ENCODE measurements around the gene DNM3.

GRCh38 chr1:172252321-172252720 is 411.0 kb downstream of the DNM3 start:
- TF ChIP-seq EGR1 (IDR thresholded peaks at IDR 0.05) (no peak), ZBTB7A (IDR thresholded peaks at IDR 0.05; ENCODE audit: low read depth) (no peak), EP300 (IDR thresholded peaks at IDR 0.05; ENCODE audit: borderline replicate concordance) (no peak), RAD21 (IDR thresholded peaks at IDR 0.05; ENCODE audit: low read depth) (no peak), NFIC (IDR thresholded peaks at IDR 0.05) (no peak), YY1 (IDR thresholded peaks at IDR 0.05; ENCODE audit: low read depth) (no peak), TEAD4 (IDR thresholded peaks at IDR 0.05) (no peak), CREB1 (IDR thresholded peaks at IDR 0.05; ENCODE audit: low read depth) (no peak), TAF1 (IDR thresholded peaks at IDR 0.05; ENCODE audit: low read depth) (no peak), TCF12 (IDR thresholded peaks at IDR 0.05; ENCODE audit: low read depth) (no peak)
- TF ChIP-seq, protein P1, sequence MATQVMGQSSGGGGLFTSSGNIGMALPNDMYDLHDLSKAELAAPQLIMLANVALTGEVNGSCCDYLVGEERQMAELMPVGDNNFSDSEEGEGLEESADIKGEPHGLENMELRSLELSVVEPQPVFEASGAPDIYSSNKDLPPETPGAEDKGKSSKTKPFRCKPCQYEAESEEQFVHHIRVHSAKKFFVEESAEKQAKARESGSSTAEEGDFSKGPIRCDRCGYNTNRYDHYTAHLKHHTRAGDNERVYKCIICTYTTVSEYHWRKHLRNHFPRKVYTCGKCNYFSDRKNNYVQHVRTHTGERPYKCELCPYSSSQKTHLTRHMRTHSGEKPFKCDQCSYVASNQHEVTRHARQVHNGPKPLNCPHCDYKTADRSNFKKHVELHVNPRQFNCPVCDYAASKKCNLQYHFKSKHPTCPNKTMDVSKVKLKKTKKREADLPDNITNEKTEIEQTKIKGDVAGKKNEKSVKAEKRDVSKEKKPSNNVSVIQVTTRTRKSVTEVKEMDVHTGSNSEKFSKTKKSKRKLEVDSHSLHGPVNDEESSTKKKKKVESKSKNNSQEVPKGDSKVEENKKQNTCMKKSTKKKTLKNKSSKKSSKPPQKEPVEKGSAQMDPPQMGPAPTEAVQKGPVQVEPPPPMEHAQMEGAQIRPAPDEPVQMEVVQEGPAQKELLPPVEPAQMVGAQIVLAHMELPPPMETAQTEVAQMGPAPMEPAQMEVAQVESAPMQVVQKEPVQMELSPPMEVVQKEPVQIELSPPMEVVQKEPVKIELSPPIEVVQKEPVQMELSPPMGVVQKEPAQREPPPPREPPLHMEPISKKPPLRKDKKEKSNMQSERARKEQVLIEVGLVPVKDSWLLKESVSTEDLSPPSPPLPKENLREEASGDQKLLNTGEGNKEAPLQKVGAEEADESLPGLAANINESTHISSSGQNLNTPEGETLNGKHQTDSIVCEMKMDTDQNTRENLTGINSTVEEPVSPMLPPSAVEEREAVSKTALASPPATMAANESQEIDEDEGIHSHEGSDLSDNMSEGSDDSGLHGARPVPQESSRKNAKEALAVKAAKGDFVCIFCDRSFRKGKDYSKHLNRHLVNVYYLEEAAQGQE (IDR thresholded peaks at IDR 0.05; ENCODE audit: low read depth): no peak
- TF ChIP-seq, protein P2, sequence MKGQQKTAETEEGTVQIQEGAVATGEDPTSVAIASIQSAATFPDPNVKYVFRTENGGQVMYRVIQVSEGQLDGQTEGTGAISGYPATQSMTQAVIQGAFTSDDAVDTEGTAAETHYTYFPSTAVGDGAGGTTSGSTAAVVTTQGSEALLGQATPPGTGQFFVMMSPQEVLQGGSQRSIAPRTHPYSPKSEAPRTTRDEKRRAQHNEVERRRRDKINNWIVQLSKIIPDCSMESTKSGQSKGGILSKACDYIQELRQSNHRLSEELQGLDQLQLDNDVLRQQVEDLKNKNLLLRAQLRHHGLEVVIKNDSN (IDR thresholded peaks at IDR 0.05): no peak
